Neural cell (in vitro differentiated cells): ENCODE results near the gene SLC51A. TPM values are rescaled to one million over a fixed set of nuclear protein-coding genes. Genes with fewer than 3 reads are reported as not detected.

ENCODE experiments used
- H2AFZ ChIP-seq: fragments of 200-600, 300-800 bp; sonication (generic), shearing (Covaris generic); 2 replicates; pipeline ENCODE4 v1.6.0; 2014; ENCODE audit warnings: low read depth, mild to moderate bottlenecking, antibody characterized with exemption, low read length, moderate library complexity
- H3F3A ChIP-seq: fragments of 200-600 bp; shearing (Covaris generic); 2 replicates; pipeline ENCODE4 v1.6.1; 2016; ENCODE audit warnings: mild to moderate bottlenecking, moderate library complexity, mixed read lengths, antibody characterized with exemption, low read length; ENCODE audit not compliant: insufficient read depth, poor library complexity, severe bottlenecking
- H3K27ac ChIP-seq: fragments of 200-600, 300-800 bp; sonication (generic), shearing (Covaris generic); 2 replicates; pipeline ENCODE4 v1.5.1; 2014; ENCODE audit warnings: mild to moderate bottlenecking, low read length, moderate library complexity
- H3K27me3 ChIP-seq: fragments of 300-800, 200-600 bp; sonication (generic), shearing (Covaris generic); 2 replicates; pipeline ENCODE4 v1.6.0; 2014; ENCODE audit warnings: mild to moderate bottlenecking, low read depth, low read length, moderate library complexity; ENCODE audit not compliant: insufficient read depth
- H3K36me3 ChIP-seq: fragments of 300-800, 200-600 bp; sonication (generic), shearing (Covaris generic); 2 replicates; pipeline ENCODE4 v1.5.1; 2014; ENCODE audit warnings: mild to moderate bottlenecking, antibody characterized with exemption, low read length, moderate library complexity; ENCODE audit not compliant: insufficient read depth
- H3K4me2 ChIP-seq: fragments of 300-800, 200-600 bp; sonication (generic), shearing (Covaris generic); 2 replicates; pipeline ENCODE4 v1.6.0; 2014; ENCODE audit warnings: mild to moderate bottlenecking, low read length
- H3K4me3 ChIP-seq: fragments of 300-800, 200-600 bp; sonication (generic), shearing (Covaris generic); 2 replicates; pipeline ENCODE4 v1.5.1; 2014; ENCODE audit warnings: mild to moderate bottlenecking, low read length, moderate library complexity
- H3K79me2 ChIP-seq: fragments of 200-600 bp; shearing (Covaris generic); replicated peaks from 2 replicates; pipeline ENCODE4 v1.6.0; 2014; ENCODE audit warnings: mild to moderate bottlenecking, low read length, moderate library complexity; ENCODE audit not compliant: insufficient read depth
- H3K9ac ChIP-seq: fragments of 300-800, 200-600 bp; sonication (generic), shearing (Covaris generic); 2 replicates; pipeline ENCODE4 v1.6.1; 2016; ENCODE audit warnings: mild to moderate bottlenecking, low read length, mixed read lengths
- H3K9me2 ChIP-seq: fragments of 200-600 bp; shearing (Covaris generic); 2 replicates; pipeline ENCODE4 v1.6.1; 2016; ENCODE audit warnings: mild to moderate bottlenecking, low read length, mixed read lengths; ENCODE audit not compliant: insufficient read depth
- H3K9me3 ChIP-seq: fragments of 200-600, 300-800 bp; sonication (generic), shearing (Covaris generic); 2 replicates; pipeline ENCODE4 v1.6.1; 2016; ENCODE audit warnings: mild to moderate bottlenecking, mixed run types, low read length, moderate library complexity, mixed read lengths
- H4K20me1 ChIP-seq: fragments of 200-600 bp; shearing (Covaris generic); 2 replicates; pipeline ENCODE4 v1.6.1; 2016; ENCODE audit warnings: mild to moderate bottlenecking, mixed run types; ENCODE audit not compliant: insufficient read depth
- CTCF ChIP-seq: fragments of 450-650 bp; IDR thresholded peaks from 2 replicates; pipeline ENCODE4 v1.5.1; 2014; ENCODE audit warnings: antibody characterized with exemption, mild to moderate bottlenecking, moderate library complexity; ENCODE audit not compliant: poor library complexity, severe bottlenecking
- EP300 ChIP-seq: fragments of 450-650 bp; conservative IDR thresholded peaks from 2 replicates; pipeline ENCODE4 v1.6.1; 2014; ENCODE audit warnings: antibody characterized with exemption, mild to moderate bottlenecking, moderate library complexity; ENCODE audit not compliant: poor library complexity, severe bottlenecking
- EZH2 ChIP-seq: fragments of 200-600, 300-800 bp; shearing (Covaris generic), sonication (generic); IDR thresholded peaks from 2 replicates; pipeline ENCODE4 v1.6.1; 2014; ENCODE audit warnings: antibody characterized with exemption, low read length, borderline replicate concordance, mild to moderate bottlenecking; ENCODE audit not compliant: insufficient read depth, poor library complexity, severe bottlenecking
- MXI1 ChIP-seq: fragments of 450-650 bp; conservative IDR thresholded peaks from 2 replicates; pipeline ENCODE4 v1.6.1; 2014; ENCODE audit warnings: antibody characterized with exemption, mild to moderate bottlenecking; ENCODE audit not compliant: poor library complexity, severe bottlenecking
- POLR2AphosphoS5 ChIP-seq: IDR thresholded peaks from 2 replicates; pipeline ENCODE4 v1.6.1; 2012
- RAD21 ChIP-seq: fragments of 450-650 bp; conservative IDR thresholded peaks from 2 replicates; pipeline ENCODE4 v1.6.1; 2014; ENCODE audit warnings: antibody characterized with exemption, mild to moderate bottlenecking, moderate library complexity
- REST ChIP-seq: IDR thresholded peaks from 2 replicates; pipeline ENCODE4 v1.6.1; 2012; ENCODE audit warnings: borderline replicate concordance
- SMC3 ChIP-seq: fragments of 450-650 bp; conservative IDR thresholded peaks from 2 replicates; pipeline ENCODE4 v1.6.1; 2014; ENCODE audit warnings: antibody characterized with exemption, mild to moderate bottlenecking, moderate library complexity; ENCODE audit not compliant: poor library complexity
- TAF1 ChIP-seq: IDR thresholded peaks from 2 replicates; pipeline ENCODE4 v1.6.1; 2012; ENCODE audit warnings: low read depth
- polyA plus RNA-seq: library from polyadenylated mRNA; depleted of rRNA; stranded (reverse); fragments of >200 nt; gene quantifications from 2 replicates; pipeline ENCODE4 v1.2.3, GENCODE V29; 2014

SLC51A gene
- polyA plus RNA-seq, 1 donor from 2014 or later: not detected

- peak overlapping the region; percentile 73 for H3K9ac ChIP-seq
- H4K20me1 ChIP-seq: no peaks in the 10 kb centered on the region
- peak overlapping the region; percentile 93 for H3K27ac ChIP-seq
- H3K79me2 ChIP-seq: no peaks in the 10 kb centered on the region
- H3F3A ChIP-seq: no peaks in the 10 kb centered on the region
- H3K27me3 ChIP-seq: no peaks in the 10 kb centered on the region
- H3K4me3 ChIP-seq: peak overlapping the region; percentile 48
- TF ChIP-seq CTCF: peak; percentile 22
- no peak for TF ChIP-seq EZH2
- TF ChIP-seq SMC3: peak; percentile 48
- peak; percentile 55 for TF ChIP-seq RAD21
- peak; percentile 28 for TF ChIP-seq TAF1
- peak; percentile 94 for TF ChIP-seq POLR2AphosphoS5
- peak; percentile 74 for TF ChIP-seq MXI1
- TF ChIP-seq EP300: peak; percentile 80
- peak; percentile 78 for TF ChIP-seq REST
- no peaks in the 10 kb centered on the region for H3K9me3 ChIP-seq
- H2AFZ ChIP-seq: peak overlapping the region; percentile 84
- peak overlapping the region; percentile 10 for H3K4me2 ChIP-seq
- no peaks in the 10 kb centered on the region for H3K9me2 ChIP-seq
- no peaks in the 10 kb centered on the region for H3K36me3 ChIP-seq
Observed at GRCh38 chr3:196186651-196187573, 29.4 kb upstream of the SLC51A start.

- Histone ChIP-seq H3K27me3 (no peaks in the 10 kb centered on the region), H3K4me2 (no peak overlapping the region), H3K4me3 (no peak overlapping the region), H2AFZ (no peak overlapping the region), H3K9ac (no peak overlapping the region), H3F3A (no peaks in the 10 kb centered on the region), H3K36me3 (no peaks in the 10 kb centered on the region), H4K20me1 (no peaks in the 10 kb centered on the region), H3K9me2 (no peaks in the 10 kb centered on the region), H3K79me2 (no peaks in the 10 kb centered on the region), H3K9me3 (no peaks in the 10 kb centered on the region), H3K27ac (no peak overlapping the region)
- TF ChIP-seq SMC3 (no peak), TAF1 (no peak), EP300 (no peak), POLR2AphosphoS5 (no peak), CTCF (no peak), EZH2 (no peak), RAD21 (no peak)
Observed at GRCh38 chr3:196189566-196190347, 26.6 kb upstream of the SLC51A start.
